Adipose tissue (tissue), 3 donors: ENCODE data around the gene RPTN. TPM values are rescaled to one million over a fixed set of nuclear protein-coding genes. Genes with fewer than 3 reads are reported as not detected.

ENCODE experiments used
- polyA plus RNA-seq, 3 donors: library from polyadenylated mRNA; stranded (reverse); fragments of 200-250 nt; gene quantifications; one replicate each; pipeline ENCODE4 v1.2.3, GENCODE V29; 2013
- donor health status: healthy with polysubstance abuse.
- donor health status: Bipolar disorder and iron deficiency.
- donor health status: healthy.

Gene RPTN
- polyA plus RNA-seq, 3 donors: not detected

Other genes with a start within 250 kb of the RPTN start
- gene THEM4, start 249.7 kb downstream of the RPTN start, polyA plus RNA-seq: 10 to 100 TPM; 10.7 to 14.4 (median 13.4) TPM
- 1,000 to 10,000 TPM in 1 of 3 donors, 100 to 1,000 TPM in 1, 10 to 100 TPM in 1; 77.9 to 1,006 (median 392) TPM for gene S100A10, start 165.4 kb downstream of the RPTN start, polyA plus RNA-seq
- gene S100A11, start 122.2 kb downstream of the RPTN start, polyA plus RNA-seq: 1,000 to 10,000 TPM in 2 of 3 donors, 100 to 1,000 TPM in 1; 254 to 1,637 (median 1,229) TPM
- not detected for gene TCHHL1, start 70.2 kb downstream of the RPTN start, polyA plus RNA-seq
- under 1 TPM; 0.05 to 0.90 (median 0.24) TPM for gene TCHH, start 43.8 kb downstream of the RPTN start, polyA plus RNA-seq
- gene HRNR, start 65.0 kb upstream of the RPTN start, polyA plus RNA-seq: under 1 TPM in 1 of 3 donors, not detected in 2; 0.01 TPM
- under 1 TPM in 2 of 3 donors, not detected in 1; 0.01 to 0.03 TPM for gene FLG, start 166.0 kb upstream of the RPTN start, polyA plus RNA-seq
- under 1 TPM in 1 of 3 donors, not detected in 2; 0.01 TPM for gene FLG2, start 200.8 kb upstream of the RPTN start, polyA plus RNA-seq